OCI-LY1 (cell line): ENCODE data around the gene INTS12.

Experiments used
- H2AFZ ChIP-seq: fragments of 200-600 bp; sonication (generic), shearing (Covaris generic); 2 replicates; pipeline ENCODE4 v1.6.0; 2014; ENCODE audit warnings: antibody characterized with exemption, mild to moderate bottlenecking, low read length
- H3F3A ChIP-seq: fragments of 200-600 bp; sonication (generic), shearing (Covaris generic); 2 replicates; pipeline ENCODE4 v1.6.0; 2014; ENCODE audit warnings: mild to moderate bottlenecking, antibody characterized with exemption, low read length, moderate library complexity; ENCODE audit not compliant: insufficient read depth
- H3K27ac ChIP-seq: fragments of 200-600 bp; sonication (generic); 2 replicates; pipeline ENCODE4 v1.5.1; 2014; ENCODE audit warnings: low read length, mixed run types, mild to moderate bottlenecking, low read depth; ENCODE audit not compliant: poor library complexity, severe bottlenecking
- H3K27me3 ChIP-seq: fragments of 200-600 bp; sonication (generic); 2 replicates; pipeline ENCODE4 v1.6.0; 2014; ENCODE audit warnings: antibody characterized with exemption, mild to moderate bottlenecking, low read length, moderate library complexity; ENCODE audit not compliant: insufficient read depth
- H3K36me3 ChIP-seq: fragments of 200-600 bp; sonication (generic); 2 replicates; pipeline ENCODE4 v1.6.1; 2014; ENCODE audit warnings: mild to moderate bottlenecking, antibody characterized with exemption, low read length, moderate library complexity, mixed read lengths; ENCODE audit not compliant: insufficient read depth
- H3K4me1 ChIP-seq: fragments of 200-600 bp; sonication (generic); 2 replicates; pipeline ENCODE4 v1.5.1; 2014; ENCODE audit warnings: mild to moderate bottlenecking, low read length, moderate library complexity; ENCODE audit not compliant: insufficient read depth, severe bottlenecking
- H3K4me2 ChIP-seq: fragments of 200-600 bp; sonication (generic), shearing (Covaris generic); 2 replicates; pipeline ENCODE4 v1.6.1; 2014; ENCODE audit warnings: low read length
- H3K4me3 ChIP-seq: fragments of 200-600 bp; sonication (generic); 2 replicates; pipeline ENCODE4 v1.5.1; 2014; ENCODE audit warnings: low read length, low read depth, mild to moderate bottlenecking, mixed read lengths; ENCODE audit not compliant: poor library complexity, severe bottlenecking
- H3K79me2 ChIP-seq: fragments of 200-600 bp; shearing (Covaris generic); 2 replicates; pipeline ENCODE4 v1.6.1; 2016; ENCODE audit warnings: mixed run types, low read length, mixed read lengths; ENCODE audit not compliant: insufficient read depth
- H3K9ac ChIP-seq: fragments of 200-600 bp; sonication (generic), shearing (Covaris generic); 2 replicates; pipeline ENCODE4 v1.6.1; 2014; ENCODE audit warnings: mild to moderate bottlenecking, low read length, mixed read lengths
- H3K9me2 ChIP-seq: fragments of 200-600 bp; sonication (generic), shearing (Covaris generic); 2 replicates; pipeline ENCODE4 v1.6.1; 2014; ENCODE audit warnings: low read depth, mild to moderate bottlenecking, low read length, mixed read lengths
- H3K9me3 ChIP-seq: fragments of 200-600 bp; shearing (Covaris generic); 2 replicates; pipeline ENCODE4 v1.6.1; 2014; ENCODE audit warnings: low read length, mixed read lengths
- H4K20me1 ChIP-seq: fragments of 200-600 bp; sonication (generic), shearing (Covaris generic); 2 replicates; pipeline ENCODE4 v1.6.0; 2016; ENCODE audit warnings: mild to moderate bottlenecking, low read length; ENCODE audit not compliant: insufficient read depth
- CTCF ChIP-seq: fragments of 200-600 bp; sonication (generic), shearing (Covaris generic); IDR thresholded peaks from 2 replicates; pipeline ENCODE4 v1.5.1; 2017; ENCODE audit warnings: mild to moderate bottlenecking, antibody characterized with exemption, low read length, moderate library complexity, mixed read lengths
- EZH2 ChIP-seq: fragments of 200-600 bp; sonication (generic), shearing (Covaris generic); IDR thresholded peaks from 2 replicates; pipeline ENCODE4 v1.8.0; 2017; ENCODE audit warnings: borderline replicate concordance, mixed run types, mild to moderate bottlenecking, antibody characterized with exemption, low read length, moderate library complexity, mixed read lengths

The INTS12 gene

GRCh38 chr4:105651884-105652283, 56.6 kb downstream of the INTS12 start:
- no peaks in the 10 kb centered on the region for H3K9me3 ChIP-seq
- H3K27ac ChIP-seq, result no peak overlapping the region
- H3K4me2 ChIP-seq, result no peak overlapping the region
- no peaks in the 10 kb centered on the region for H3K4me1 ChIP-seq
- H3F3A ChIP-seq, result no peaks in the 10 kb centered on the region
- H3K36me3 ChIP-seq, result no peaks in the 10 kb centered on the region
- no peak overlapping the region for H3K4me3 ChIP-seq
- no peaks in the 10 kb centered on the region for H3K79me2 ChIP-seq
- no peak overlapping the region for H3K9ac ChIP-seq
- no peaks in the 10 kb centered on the region for H4K20me1 ChIP-seq
- H3K9me2 ChIP-seq, result no peaks in the 10 kb centered on the region
- no peak overlapping the region for H2AFZ ChIP-seq
- H3K27me3 ChIP-seq, result no peaks in the 10 kb centered on the region
- TF ChIP-seq EZH2 (no peak), CTCF (no peak)

GRCh38 chr4:105650190-105650589, 58.3 kb downstream of the INTS12 start:
- no peak overlapping the region for H3K4me2 ChIP-seq
- H3K9me2 ChIP-seq, result no peaks in the 10 kb centered on the region
- no peaks in the 10 kb centered on the region for H3K79me2 ChIP-seq
- H3K36me3 ChIP-seq, result no peaks in the 10 kb centered on the region
- H3K4me1 ChIP-seq, result no peaks in the 10 kb centered on the region
- no peaks in the 10 kb centered on the region for H3F3A ChIP-seq
- no peak overlapping the region for H3K27ac ChIP-seq
- H3K27me3 ChIP-seq, result no peaks in the 10 kb centered on the region
- TF ChIP-seq EZH2 (no peak), CTCF (no peak)
- H3K9ac ChIP-seq, result no peak overlapping the region
- no peaks in the 10 kb centered on the region for H3K9me3 ChIP-seq
- no peak overlapping the region for H2AFZ ChIP-seq
- no peaks in the 10 kb centered on the region for H4K20me1 ChIP-seq
- H3K4me3 ChIP-seq, result no peak overlapping the region

GRCh38 chr4:105645440-105645839, 63.0 kb downstream of the INTS12 start:
- Histone ChIP-seq H3K27me3 (no peaks in the 10 kb centered on the region), H3K9me3 (no peaks in the 10 kb centered on the region), H3K4me1 (peaks cover 9% of the 10 kb centered on the region), H2AFZ (no peak overlapping the region), H3K79me2 (no peaks in the 10 kb centered on the region), H3K9me2 (no peaks in the 10 kb centered on the region), H3K9ac (no peak overlapping the region), H3F3A (no peaks in the 10 kb centered on the region), H3K27ac (no peak overlapping the region), H3K36me3 (no peaks in the 10 kb centered on the region), H3K4me2 (no peak overlapping the region), H3K4me3 (no peak overlapping the region), H4K20me1 (no peaks in the 10 kb centered on the region)
- TF ChIP-seq CTCF (no peak), EZH2 (no peak)
